Prostate gland (tissue), 2 donors: ENCODE results near the gene WRAP53. TPM values are rescaled to one million over a fixed set of nuclear protein-coding genes. Genes with fewer than 3 reads are reported as not detected.

Experiments
- DNase-seq: peaks from one replicate; pipeline ENCODE4 v3.0.0-alpha.2; 2019; ENCODE audit warnings: low spot score
- H3K27ac ChIP-seq, 2 donors: fragments of 200-600 bp; sonication (generic); 2 replicates each; pipeline ENCODE4 v1.5.1; 2017 to 2019
- H3K27me3 ChIP-seq: fragments of 200-600 bp; sonication (generic); replicated peaks from 2 replicates; pipeline ENCODE4 v1.5.1; 2019; ENCODE audit not compliant: insufficient read depth
- H3K36me3 ChIP-seq, 2 donors: fragments of 200-600 bp; sonication (generic); 1 replicate in 1 of 2; 2 replicates in 1 of 2; pipeline versions ENCODE4 v1.5.1 to v1.8.1; 2017 to 2019
- H3K4me1 ChIP-seq: fragments of 200-600 bp; sonication (generic); replicated peaks from 2 replicates; pipeline ENCODE4 v1.5.1; 2019
- H3K4me3 ChIP-seq, 2 donors: fragments of 200-600 bp; sonication (generic); 2 replicates each; pipeline ENCODE4 v1.5.1; 2017 to 2019
- H3K9me3 ChIP-seq: fragments of 200-600 bp; sonication (generic); 2 replicates; pipeline ENCODE4 v1.5.1; 2017
- CTCF ChIP-seq, 4 experiments: fragments of 200-600 bp in 2 of 4; fragments of 450-650 bp in 2 of 4; sonication (generic) in 2 of 4; IDR thresholded peaks; 1 replicate in 3 of 4; 2 replicates in 1 of 4; pipeline ENCODE4 v1.5.1; 2016 to 2019; ENCODE audit warnings: antibody characterized with exemption in 4 of 4, mild to moderate bottlenecking in 2 of 4, moderate library complexity in 2 of 4
- POLR2A ChIP-seq: fragments of 450-650 bp; IDR thresholded peaks from one replicate; pipeline ENCODE4 v1.6.1; 2016; ENCODE audit warnings: antibody characterized with exemption, mild to moderate bottlenecking
- POLR2AphosphoS5 ChIP-seq: sonication (generic); formaldehyde crosslinking; IDR thresholded peaks from one replicate; pipeline ENCODE4 v1.6.1; 2017; ENCODE audit warnings: antibody characterized with exemption
- WGBS: methylation state at CpG from one replicate; pipeline ENCODE4 v1.1.5; 2018; 5-methylcytosine and 5-hydroxymethylcytosine counted together
- intact Hi-C: fragments of 100-400 bp; cut with DNase I; formaldehyde crosslinking; loops from one replicate; pipeline ENCODE4 v1.14.2; 2022
- total RNA-seq, 2 donors: library from RNA; depleted of rRNA; stranded (reverse); fragments of >200 nt; gene quantifications; one replicate each; pipeline ENCODE4 v1.1.0, GENCODE V29; 2016

WRAP53 gene
- total RNA-seq, 2 donors from 2014 or later, result 8.6 to 9.4 TPM

- TF ChIP-seq POLR2AphosphoS5 (no peak), POLR2A (no peak), CTCF (IDR thresholded peaks at IDR 0.05) (no peak)
- WGBS, result 91% methylated on average over 7 of the region's 7 CpGs
- no peak for DNase-seq
- Histone ChIP-seq H3K9me3 (no peaks in the 10 kb centered on the region), H3K4me1 (no peaks in the 10 kb centered on the region), H3K27ac (no peak overlapping the region), H3K27me3 (no peaks in the 10 kb centered on the region), H3K4me3 (no peak overlapping the region), H3K36me3 (peaks cover 5 to 20% of the 10 kb centered on the region in 2 donors)
- intact Hi-C loops, result no loop called here
These were observed 19.8 kb upstream of the WRAP53 start for GRCh38 chr17:7668482-7668881.

DNA sequence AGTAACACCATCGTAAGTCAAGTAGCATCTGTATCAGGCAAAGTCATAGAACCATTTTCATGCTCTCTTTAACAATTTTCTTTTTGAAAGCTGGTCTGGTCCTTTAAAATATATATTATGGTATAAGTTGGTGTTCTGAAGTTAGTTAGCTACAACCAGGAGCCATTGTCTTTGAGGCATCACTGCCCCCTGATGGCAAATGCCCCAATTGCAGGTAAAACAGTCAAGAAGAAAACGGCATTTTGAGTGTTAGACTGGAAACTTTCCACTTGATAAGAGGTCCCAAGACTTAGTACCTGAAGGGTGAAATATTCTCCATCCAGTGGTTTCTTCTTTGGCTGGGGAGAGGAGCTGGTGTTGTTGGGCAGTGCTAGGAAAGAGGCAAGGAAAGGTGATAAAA, 15.0 kb upstream of the WRAP53 start:
- TF ChIP-seq POLR2A (no peak), POLR2AphosphoS5 (no peak), CTCF (IDR thresholded peaks at IDR 0.05) (no peak)
- no peak overlapping the region for H3K27ac ChIP-seq
- no peak overlapping the region for H3K4me3 ChIP-seq
- no peaks in the 10 kb centered on the region for H3K4me1 ChIP-seq
- 87% methylated on average over 2 of the region's 2 CpGs for WGBS
- intact Hi-C loops, result no loop called here
- H3K9me3 ChIP-seq, result no peaks in the 10 kb centered on the region
- H3K36me3 ChIP-seq, result peaks cover 11 to 36% of the 10 kb centered on the region in 2 donors
- H3K27me3 ChIP-seq, result no peaks in the 10 kb centered on the region
- no peak for DNase-seq

- H3K9me3 ChIP-seq, result no peaks in the 10 kb centered on the region
- no peak overlapping the region for H3K4me3 ChIP-seq
- 90% methylated on average over 14 of the region's 14 CpGs for WGBS
- intact Hi-C loops, result no loop called here
- peaks cover 9 to 33% of the 10 kb centered on the region in 2 donors for H3K36me3 ChIP-seq
- no peaks in the 10 kb centered on the region for H3K27me3 ChIP-seq
- no peak overlapping the region for H3K27ac ChIP-seq
- no peaks in the 10 kb centered on the region for H3K4me1 ChIP-seq
- DNase-seq, result no peak
- TF ChIP-seq POLR2AphosphoS5, result no peak
- TF ChIP-seq POLR2A, result no peak
- TF ChIP-seq CTCF (IDR thresholded peaks at IDR 0.05), result no peak
These were observed 13.3 kb upstream of the WRAP53 start for GRCh38 chr17:7674934-7675333.

DNA sequence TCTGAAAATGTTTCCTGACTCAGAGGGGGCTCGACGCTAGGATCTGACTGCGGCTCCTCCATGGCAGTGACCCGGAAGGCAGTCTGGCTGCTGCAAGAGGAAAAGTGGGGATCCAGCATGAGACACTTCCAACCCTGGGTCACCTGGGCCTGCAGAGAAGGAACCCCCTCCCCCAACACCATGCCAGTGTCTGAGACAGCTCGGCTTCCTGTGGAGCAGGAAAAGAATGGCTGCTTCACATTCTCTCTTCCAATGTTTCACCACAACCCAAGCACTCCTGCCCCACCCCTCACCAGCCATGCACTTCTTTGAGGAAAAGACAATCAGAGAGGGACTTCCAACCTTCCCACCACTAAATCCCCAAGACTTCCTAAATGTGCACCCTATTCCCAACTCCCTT, 11.7 kb upstream of the WRAP53 start:
- TF ChIP-seq POLR2AphosphoS5 (no peak), CTCF (IDR thresholded peaks at IDR 0.05) (no peak), POLR2A (no peak)
- H3K27ac ChIP-seq, result no peak overlapping the region
- H3K27me3 ChIP-seq, result no peaks in the 10 kb centered on the region
- intact Hi-C loops, result no loop called here
- 81% methylated on average over 5 of the region's 5 CpGs for WGBS
- H3K36me3 ChIP-seq, result peaks cover 6 to 27% of the 10 kb centered on the region in 2 donors
- H3K4me1 ChIP-seq, result no peaks in the 10 kb centered on the region
- H3K9me3 ChIP-seq, result no peaks in the 10 kb centered on the region
- no peak overlapping the region for H3K4me3 ChIP-seq
- no peak for DNase-seq

DNA sequence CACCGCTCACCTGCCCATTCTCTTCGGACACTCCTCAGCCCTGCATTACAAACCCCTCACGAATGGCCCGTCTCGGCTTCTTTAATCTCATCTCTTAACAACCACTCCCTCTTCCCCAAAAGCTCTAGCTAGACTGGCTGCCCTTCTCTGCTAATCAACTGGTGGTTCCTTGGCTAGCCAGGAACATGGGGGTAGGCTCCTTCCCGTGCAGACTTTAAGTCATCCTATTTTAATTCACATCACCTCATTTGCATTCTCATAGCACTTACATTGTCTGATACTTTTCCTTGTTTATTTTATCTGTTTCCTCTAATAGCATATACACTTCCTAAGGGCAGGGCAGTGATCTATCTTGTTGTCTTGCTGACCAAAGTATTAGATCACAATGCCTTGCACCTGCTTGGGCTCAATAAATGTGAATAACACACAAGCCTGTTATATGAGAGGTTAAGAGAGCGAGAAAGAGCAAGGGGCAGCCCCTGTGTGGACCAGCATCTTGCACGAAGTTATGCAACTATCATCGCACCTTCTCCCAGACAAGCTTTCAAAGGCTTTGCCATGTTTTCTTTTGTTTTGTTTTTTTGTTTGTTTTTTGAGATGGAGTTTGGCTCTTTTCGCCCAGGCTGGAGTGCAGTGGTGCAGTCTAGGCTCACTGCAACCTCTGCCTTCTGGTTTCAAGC, 10.7 kb upstream of the WRAP53 start:
- Histone ChIP-seq H3K4me1 (no peaks in the 10 kb centered on the region), H3K4me3 (no peak overlapping the region), H3K36me3 (peaks cover 6 to 24% of the 10 kb centered on the region in 2 donors), H3K27ac (no peak overlapping the region), H3K9me3 (no peaks in the 10 kb centered on the region), H3K27me3 (no peaks in the 10 kb centered on the region)
- 77% methylated on average over 10 of the region's 10 CpGs for WGBS
- intact Hi-C loops, result no loop called here
- DNase-seq, result no peak
- TF ChIP-seq POLR2A, result no peak
- no peak for TF ChIP-seq POLR2AphosphoS5
- TF ChIP-seq CTCF (IDR thresholded peaks at IDR 0.05), result no peak
